D341Med (cell line): Measurements from ENCODE around the gene SPATA13.
"Not testable (repeated sequence)": the region's sequence is repeated elsewhere in the genome, so short reads cannot be mapped to it uniquely, and the experiment has no call there.

Experiments
- DNase-seq: peaks from one replicate; pipeline ENCODE4 v3.0.0; 2012; ENCODE audit warnings: low spot score

Gene SPATA13

DNA sequence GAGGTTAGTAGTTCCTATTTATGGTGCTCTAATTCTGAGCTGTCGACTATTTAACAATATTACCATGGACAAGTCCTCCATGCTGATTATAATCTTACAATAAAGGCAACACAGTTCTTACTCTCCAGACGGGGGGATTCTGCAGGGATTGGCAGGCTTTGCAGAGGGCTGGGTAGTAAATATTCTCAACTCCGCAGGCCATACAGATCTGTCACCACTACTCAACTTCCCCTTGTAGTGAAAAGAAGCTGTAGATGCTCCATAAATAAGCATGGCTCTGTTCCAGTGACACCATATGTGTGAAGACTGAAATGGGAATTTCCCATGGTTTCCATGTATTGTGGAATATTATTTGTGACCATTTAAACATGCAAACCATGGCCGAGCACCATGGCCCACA is 158.4 kb downstream of the SPATA13 start:
- not testable (repeated sequence) for DNase-seq

DNA sequence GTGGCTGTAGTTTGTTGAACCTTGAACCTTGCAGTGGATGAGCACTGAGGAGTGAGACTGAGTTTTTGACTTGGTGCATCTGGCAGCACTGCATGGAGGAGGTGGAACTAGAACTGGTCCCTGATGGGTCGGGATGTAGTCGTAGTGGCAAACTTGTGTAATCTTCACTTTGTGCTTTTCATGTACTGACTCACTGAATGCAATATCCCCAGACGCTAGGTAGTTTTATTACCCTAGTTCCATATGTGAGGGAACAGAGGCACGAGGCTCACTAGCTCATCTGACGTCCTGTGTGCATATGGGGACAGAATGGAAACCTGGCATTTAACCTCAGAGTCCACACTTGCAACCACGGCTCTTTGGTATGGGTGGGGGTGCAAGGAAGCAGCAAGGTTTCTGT is 159.1 kb downstream of the SPATA13 start:
- not testable (repeated sequence) for DNase-seq

DNA sequence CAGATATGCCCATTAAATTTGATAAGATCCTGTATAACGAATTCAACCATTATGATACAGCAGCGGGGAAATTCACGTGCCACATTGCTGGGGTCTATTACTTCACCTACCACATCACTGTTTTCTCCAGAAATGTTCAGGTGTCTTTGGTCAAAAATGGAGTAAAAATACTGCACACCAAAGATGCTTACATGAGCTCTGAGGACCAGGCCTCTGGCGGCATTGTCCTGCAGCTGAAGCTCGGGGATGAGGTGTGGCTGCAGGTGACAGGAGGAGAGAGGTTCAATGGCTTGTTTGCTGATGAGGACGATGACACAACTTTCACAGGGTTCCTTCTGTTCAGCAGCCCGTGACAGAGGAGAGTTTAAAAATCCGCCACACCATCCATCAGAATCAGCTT is 160.9 kb downstream of the SPATA13 start:
- not testable (repeated sequence) for DNase-seq

DNA sequence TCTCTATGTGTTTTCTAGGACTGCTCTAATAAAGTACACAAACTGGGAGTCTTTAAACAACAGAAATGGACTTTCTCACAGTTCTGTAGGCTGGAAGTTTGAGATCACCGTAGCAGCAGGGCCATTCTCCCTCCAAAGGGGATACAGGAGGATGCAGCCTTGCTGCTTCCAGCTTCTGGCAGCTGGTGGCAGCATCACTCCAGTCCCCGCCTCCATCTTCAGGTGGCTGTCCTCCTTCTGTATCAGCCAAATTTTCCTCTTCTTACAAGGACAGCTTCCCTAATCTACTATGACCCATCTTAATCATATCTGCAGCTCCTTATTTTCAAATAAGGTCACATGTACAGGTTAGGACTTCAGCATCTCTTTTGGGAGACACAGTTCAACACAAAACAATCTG is 161.9 kb downstream of the SPATA13 start:
- DNase-seq, result not testable (repeated sequence)

DNA sequence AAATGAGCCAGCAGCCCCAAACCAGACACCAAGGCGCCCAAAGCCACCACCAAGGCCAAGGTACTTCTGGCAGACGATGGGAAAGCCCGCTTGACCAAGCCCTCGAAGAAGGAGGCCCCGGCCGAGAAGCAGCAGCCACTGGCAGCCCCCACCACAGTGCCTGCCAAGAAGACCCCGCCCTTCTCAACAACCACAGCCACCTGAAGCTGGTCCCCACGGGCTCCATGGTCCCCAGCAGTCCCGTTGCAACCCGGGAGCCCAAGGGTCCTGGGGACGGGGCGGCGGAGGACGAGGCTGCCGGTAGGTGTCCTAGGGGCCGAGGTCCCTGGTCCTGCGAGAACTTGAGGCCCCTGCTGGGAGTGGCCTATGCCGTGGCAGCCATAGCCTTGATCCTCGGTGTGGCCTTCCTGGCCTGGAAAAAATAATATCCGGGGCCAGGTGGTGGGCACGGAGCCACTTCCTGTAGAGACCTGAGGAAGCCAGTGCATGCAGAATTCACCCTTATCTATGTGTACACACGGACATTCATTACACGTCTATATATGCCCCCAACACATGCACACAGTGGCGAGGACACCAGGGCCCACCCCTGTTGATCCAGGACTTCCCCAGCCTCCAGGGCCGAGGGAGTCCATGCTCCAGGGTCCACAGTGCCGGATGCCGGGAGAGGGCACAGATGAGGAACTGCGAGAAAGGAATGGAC is 162.7 kb downstream of the SPATA13 start:
- no peak for DNase-seq

DNA sequence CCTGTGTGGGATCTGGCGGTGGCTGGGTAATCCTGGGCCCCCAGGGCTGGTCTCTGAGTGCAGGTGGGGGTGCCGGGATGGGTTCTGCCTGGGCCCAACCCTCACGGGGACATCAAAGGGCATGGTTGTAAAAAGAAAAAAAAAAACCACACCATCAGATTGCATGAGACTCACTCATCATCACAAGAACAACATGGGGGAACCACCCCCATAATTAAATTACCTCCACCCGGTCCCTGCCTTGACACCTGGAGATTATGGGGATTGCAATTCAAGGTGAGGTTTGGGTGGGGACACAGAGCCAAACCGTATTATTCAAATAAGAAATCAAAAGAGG is 163.2 kb downstream of the SPATA13 start:
- DNase-seq, result no peak

DNA sequence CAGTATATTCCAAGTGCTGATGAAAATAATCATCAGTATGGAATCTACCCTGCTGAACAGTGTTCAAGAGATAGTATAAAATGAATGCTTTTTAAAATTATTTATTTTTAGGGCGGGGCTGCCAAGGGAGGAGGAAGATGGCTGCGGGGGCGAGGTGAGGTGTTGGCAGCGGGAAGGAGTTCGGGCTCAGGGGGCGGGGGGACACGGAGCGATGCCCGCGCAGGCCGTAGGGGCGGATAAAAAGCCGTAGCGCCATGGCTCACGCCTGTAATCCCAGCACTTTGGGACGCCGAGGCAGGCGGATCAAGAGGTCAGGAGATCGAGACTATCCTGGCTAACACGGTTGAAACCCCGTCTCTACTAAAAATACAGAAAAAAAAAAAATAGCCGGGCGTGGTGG is 167.1 kb downstream of the SPATA13 start:
- not testable (repeated sequence) for DNase-seq

DNA sequence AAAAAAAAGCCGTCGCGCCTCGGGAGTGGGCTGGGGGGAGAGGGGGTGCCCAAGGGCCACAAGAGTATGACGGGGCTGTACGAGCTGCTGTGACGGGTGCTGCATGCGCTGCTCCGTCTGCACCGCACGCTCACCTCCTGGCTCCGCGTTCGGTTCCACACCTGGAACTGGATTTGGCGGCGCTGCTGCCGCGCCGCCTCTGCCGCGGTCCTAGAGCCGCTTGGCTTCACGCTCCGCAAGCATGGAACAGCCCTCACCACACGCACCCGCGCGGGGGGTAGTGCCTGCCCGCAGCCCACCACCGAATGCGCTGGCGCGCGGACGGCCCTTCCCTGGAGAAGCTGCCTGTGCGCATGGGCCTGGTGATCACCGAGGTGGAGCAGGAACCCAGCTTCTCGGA is 167.6 kb downstream of the SPATA13 start:
- no peak for DNase-seq

DNA sequence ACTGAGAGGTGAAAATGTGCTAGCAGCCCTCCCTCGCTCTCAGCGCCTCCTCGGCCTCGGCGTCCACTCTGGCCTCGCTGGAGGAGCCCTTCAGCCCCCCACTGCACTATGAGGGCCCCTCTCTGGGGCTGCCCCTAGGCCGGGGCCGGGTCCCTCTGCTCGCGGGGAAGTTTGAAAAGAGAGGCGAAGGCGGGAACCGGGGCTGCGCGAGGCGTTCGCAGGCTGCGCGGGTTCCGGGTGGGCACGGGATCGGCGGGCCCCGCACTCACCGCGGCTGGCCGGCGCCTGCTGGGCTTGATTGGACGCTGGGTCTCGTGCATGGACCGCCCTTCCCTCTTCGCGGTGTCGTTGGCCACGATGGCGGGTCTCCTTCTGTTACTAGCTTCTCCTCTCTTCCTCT is 178.2 kb downstream of the SPATA13 start:
- no peak for DNase-seq

DNA sequence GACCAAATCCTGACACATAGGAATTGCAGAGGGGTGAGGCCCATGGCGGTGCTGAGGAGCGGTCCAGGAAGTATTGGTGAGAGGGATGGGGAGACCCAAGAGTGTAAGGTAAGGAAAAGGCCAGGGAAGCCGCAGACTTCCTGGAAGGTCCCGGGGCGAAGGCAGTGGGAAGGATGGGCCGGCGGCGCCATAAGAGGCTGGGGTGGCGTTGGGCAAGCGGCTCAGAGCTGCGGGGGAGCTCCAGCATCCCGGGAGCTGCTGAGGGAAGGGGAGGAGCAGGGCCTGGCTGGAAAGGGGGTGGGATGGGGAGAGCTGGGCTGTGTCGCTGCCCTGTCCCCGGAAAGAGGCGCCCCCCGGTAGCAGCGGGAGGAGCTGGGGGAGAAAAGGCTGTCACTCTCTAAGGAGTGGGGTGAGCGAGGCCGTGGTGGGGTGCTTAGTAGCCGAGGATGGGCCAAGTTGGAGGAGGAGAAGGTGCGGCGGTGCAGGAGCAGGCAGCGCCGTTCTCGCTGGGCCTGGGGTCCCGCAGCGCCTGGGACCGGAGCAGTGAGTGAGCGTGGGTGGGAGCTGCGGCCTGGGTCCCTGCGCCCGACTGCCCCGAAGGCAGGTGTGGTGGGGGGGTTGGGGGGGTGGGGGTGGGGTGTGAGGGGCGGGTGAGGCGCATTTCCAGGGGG is 179.6 kb downstream of the SPATA13 start:
- DNase-seq, result no peak

DNA sequence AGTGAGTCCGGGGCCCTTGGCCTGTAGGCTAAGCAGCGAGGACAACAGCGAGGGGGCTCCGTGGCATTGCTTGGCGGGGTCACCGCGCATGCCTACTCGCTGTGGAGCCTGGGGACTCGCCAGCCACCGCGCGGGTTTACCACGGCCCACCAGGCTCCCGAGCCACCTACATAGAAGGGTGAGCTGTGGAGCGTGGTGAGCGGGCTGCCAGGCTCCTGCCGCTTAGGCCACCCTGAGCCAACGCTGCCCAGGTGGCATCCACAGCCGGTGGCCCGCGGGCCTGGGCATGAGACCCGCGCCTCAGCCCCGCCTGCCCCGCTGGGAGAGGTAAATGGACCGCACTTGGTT is 180.1 kb downstream of the SPATA13 start:
- no peak for DNase-seq

DNA sequence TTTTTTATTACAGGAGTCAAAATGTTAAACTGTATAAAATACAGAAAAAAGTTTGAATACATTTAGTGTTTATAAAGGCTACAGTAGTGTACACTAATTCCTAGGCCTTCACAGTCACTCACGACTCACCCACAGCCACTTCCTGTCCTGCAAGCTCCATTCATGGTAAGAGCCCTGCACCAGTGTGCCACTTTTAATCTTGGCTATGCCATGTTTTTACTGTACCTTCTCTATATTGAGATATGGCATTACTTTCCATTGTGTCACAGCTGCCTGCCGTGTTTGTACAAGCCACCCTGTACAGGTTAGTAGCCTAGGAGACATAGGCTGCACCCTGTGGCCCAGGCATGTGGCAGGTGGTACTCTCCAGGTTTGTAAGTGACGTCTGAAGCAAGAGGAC is 180.9 kb downstream of the SPATA13 start:
- no peak for DNase-seq

DNA sequence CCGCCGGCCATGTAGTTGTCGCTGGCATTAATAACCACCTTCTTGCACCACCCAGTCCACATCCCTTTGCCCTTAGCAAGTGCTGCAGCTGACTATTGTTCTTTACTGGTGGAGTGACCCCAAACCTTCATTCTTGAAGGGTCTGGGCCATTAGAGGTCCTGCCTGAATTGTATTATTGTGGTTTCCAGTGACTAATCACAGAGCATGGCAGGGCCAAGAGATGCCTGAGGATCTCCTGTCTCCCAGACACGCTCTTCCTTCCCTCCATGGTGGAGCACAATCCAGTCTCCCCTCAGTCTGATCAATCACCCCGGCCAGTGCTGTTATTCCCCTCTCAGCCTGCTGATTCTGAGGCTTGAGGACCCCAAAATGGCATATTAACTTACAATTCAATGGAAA is 187.9 kb downstream of the SPATA13 start:
- no peak for DNase-seq

DNA sequence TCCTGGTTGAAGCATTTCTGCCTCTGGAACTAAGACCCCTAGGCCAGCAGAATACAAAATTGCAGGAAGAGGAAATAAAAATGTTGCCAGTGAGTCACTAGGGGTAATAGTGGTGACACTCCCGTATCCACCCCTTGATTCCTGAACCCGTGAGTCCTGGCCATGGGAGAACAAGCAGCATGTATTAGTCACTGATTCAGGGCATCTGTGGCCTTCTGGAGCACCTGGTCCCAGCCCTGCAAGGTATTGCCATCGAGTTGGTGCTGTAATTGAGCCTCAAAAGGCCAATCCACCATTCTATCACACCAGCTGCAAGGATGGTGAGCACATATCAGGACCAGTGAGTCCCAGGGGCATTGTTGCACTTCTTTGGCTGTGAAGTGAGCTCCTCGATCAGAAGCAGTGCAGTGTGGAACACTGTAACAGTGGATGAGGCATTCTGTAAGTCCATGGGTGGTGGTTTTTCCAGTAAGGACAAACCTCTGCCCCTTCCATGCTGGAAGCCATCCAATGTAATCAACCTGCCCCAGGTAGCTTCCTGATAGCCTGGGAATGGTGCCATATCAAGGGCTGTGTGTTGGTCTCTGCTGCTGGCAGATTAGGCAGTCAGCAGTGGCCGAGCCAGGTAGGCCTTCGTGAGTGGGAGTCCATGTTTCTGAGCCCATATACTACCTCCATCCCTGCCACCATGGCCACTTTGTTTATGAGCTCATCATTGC is 188.4 kb downstream of the SPATA13 start:
- DNase-seq, result no peak

DNA sequence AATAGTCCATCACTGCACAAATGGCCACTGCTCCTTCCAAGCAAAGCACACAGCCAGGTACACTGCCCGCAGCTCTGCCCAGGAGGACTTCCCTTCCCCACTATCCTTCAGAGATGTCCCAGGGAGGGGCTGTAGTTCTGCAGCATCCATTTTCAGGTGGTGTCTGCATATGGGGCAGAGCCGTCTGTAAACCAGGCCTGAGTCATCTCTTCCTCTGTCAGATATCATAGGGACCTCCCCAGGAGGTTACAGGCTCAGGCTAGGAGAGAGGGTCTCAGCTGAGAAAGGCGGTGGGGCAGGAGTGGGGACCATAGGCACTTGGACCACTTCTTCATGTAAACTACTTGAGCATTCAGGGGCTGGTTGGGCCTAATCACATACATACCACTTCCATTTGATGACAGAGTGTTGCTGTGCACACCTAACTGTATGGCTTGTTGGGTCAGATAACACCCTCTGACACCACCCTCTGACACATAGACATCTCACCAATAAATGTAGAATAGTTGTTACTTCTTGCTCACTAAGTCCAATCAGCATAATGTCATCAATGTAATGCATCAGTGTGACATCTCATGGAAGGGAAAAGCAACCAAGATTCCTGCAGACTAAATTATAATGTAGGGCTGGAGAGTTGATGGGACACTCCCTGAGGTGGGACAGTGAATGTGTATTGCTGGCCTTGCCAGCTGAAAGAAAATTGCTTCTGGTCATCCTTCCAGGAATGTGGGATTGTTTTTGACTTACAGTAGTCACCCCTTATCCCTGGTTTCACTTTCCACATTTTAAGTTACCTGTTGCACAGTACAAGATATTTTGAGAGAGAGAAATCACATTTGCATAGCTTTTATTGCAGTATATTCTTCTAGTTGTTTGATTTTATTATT is 189.5 kb downstream of the SPATA13 start:
- not testable (repeated sequence) for DNase-seq

DNA sequence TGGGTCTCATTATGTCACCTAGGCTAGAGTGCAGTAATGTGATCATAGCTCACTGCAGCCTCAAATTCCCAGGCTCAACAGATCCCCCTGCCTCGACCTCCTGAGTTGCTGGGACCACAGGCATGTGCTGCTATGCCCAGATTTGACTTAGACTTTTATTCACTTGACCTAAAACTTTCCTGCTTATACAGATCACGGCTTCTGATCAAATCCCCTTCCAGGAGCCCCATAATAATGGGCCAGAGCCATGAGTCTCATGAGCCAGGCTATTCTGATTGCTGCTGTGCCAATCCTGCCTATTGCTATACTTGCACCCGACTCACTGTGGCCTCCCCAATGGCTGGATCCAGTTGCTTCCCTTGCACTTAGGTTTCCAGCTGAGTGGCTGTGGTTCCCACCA is 190.9 kb downstream of the SPATA13 start:
- no peak for DNase-seq

DNA sequence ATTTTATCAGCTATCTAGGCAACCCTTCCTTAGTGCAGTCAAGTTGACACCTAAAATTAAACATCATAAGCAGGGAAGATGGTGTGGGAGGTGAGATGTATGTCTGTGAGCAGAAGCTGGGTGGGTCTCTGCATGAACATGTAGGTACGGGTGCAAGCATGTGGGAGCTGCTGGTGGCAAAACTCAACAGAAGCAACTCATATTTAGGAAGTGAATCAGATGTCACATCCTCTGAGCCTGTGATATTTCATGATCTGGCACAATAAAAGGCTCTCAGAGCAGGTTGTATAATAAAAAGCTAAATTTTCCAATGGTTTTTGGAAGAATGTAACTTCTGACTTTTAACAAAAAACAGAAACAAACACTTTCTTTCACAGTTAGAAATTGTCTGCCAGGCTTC is 193.2 kb downstream of the SPATA13 start:
- no peak for DNase-seq

DNA sequence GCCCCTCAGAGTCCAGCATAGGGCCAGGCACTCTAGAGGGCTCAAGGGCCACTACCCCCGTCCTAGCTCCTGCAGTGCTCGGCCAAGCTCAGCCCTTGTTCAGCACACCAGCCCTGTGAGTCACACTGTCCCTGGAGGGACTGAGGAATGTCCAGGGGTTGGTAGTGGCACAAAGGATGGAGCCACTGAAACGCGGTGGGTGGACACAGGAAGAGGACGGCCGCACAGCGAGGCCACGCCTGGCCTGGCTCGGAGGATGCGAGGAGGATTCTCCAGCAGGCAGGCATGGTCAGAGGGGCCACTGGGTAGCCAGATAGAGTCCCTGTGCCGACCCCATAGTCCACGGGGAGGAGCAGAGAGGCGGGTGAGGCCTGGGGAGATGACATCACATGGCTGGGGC is 194.6 kb downstream of the SPATA13 start:
- no peak for DNase-seq

DNA sequence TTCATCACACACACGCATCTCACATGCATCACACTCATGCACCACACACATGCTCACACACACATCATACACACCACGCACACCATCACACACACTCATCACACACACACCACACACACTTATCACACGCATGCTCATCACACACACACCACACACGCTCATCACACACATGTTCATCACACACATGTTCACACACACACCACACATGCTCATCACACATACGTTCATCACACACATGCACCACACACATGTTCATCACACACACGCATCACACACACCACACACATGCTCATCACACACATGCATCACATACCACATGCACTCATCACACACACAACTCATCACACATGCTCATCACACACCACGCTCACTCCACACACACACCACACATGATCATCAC is 195.8 kb downstream of the SPATA13 start:
- no peak for DNase-seq
